HG02642 (cell line): ENCODE measurements around the gene TRIM73.
"Not testable (repeated sequence)": the region's sequence is repeated elsewhere in the genome, so short reads cannot be mapped to it uniquely, and the experiment has no call there.

Experiments
- ATAC-seq: cut with Tn5 transposase; IDR thresholded peaks from one replicate; pipeline ENCODE4 v1.9.1; 2021; ENCODE audit warnings: mild to moderate bottlenecking; ENCODE audit not compliant: unreplicated experiment, poor library complexity

TRIM73 gene

GRCh38 chr7:75414708-75415427, 19.4 kb downstream of the TRIM73 start:
- ATAC-seq: not testable (repeated sequence)

GRCh38 chr7:75415428-75415817, 20.0 kb downstream of the TRIM73 start:
- not testable (repeated sequence) for ATAC-seq

GRCh38 chr7:75415829-75416373, 20.5 kb downstream of the TRIM73 start:
- ATAC-seq: not testable (repeated sequence)

- ATAC-seq: not testable (repeated sequence)
Observed at GRCh38 chr7:75416787-75417186, 21.4 kb downstream of the TRIM73 start.

- ATAC-seq: not testable (repeated sequence)
Observed at GRCh38 chr7:75418292-75418858, 22.9 kb downstream of the TRIM73 start.

GRCh38 chr7:75419210-75419609, 23.8 kb downstream of the TRIM73 start:
- ATAC-seq: not testable (repeated sequence)

- not testable (repeated sequence) for ATAC-seq
Observed at GRCh38 chr7:75419693-75420092, 24.3 kb downstream of the TRIM73 start.

GRCh38 chr7:75420152-75420551, 24.7 kb downstream of the TRIM73 start:
- not testable (repeated sequence) for ATAC-seq

GRCh38 chr7:75421798-75422710, 26.6 kb downstream of the TRIM73 start:
- ATAC-seq: not testable (repeated sequence)

- not testable (repeated sequence) for ATAC-seq
Observed at GRCh38 chr7:75423481-75423880, 28.1 kb downstream of the TRIM73 start.

- ATAC-seq: not testable (repeated sequence)
Observed at GRCh38 chr7:75439000-75439399, 43.6 kb downstream of the TRIM73 start.

GRCh38 chr7:75442101-75442464, 46.7 kb downstream of the TRIM73 start:
- peak; percentile 58 for ATAC-seq

GRCh38 chr7:75442465-75443111, 47.2 kb downstream of the TRIM73 start:
- ATAC-seq: peak; percentile 88

GRCh38 chr7:75449946-75450345, 54.5 kb downstream of the TRIM73 start:
- not testable (repeated sequence) for ATAC-seq

- peak; percentile 91 for ATAC-seq
Observed at GRCh38 chr7:75452494-75452955, 57.1 kb downstream of the TRIM73 start.
